Stimulated activated CD8-positive, alpha-beta memory T cell treated with anti-CD3 and anti-CD28 coated beads, Interleukin-15, amount 100 ng/mL, for 48 hours (primary cell): Measurements from ENCODE around the gene HIBADH.
"Not testable (repeated sequence)": the region's sequence is repeated elsewhere in the genome, so short reads cannot be mapped to it uniquely, and the experiment has no call there.

ENCODE experiments used
- DNase-seq, 2 donors: peaks; one replicate each; pipeline ENCODE4 v3.0.0-alpha.2; 2020; ENCODE audit warnings: low read depth in 2 of 2

Gene HIBADH

GRCh38 chr7:27680610-27681009, 17.9 kb upstream of the HIBADH start:
- no peak for DNase-seq

GRCh38 chr7:27678617-27679260, 16.1 kb upstream of the HIBADH start:
- DNase-seq = no peak

DNA sequence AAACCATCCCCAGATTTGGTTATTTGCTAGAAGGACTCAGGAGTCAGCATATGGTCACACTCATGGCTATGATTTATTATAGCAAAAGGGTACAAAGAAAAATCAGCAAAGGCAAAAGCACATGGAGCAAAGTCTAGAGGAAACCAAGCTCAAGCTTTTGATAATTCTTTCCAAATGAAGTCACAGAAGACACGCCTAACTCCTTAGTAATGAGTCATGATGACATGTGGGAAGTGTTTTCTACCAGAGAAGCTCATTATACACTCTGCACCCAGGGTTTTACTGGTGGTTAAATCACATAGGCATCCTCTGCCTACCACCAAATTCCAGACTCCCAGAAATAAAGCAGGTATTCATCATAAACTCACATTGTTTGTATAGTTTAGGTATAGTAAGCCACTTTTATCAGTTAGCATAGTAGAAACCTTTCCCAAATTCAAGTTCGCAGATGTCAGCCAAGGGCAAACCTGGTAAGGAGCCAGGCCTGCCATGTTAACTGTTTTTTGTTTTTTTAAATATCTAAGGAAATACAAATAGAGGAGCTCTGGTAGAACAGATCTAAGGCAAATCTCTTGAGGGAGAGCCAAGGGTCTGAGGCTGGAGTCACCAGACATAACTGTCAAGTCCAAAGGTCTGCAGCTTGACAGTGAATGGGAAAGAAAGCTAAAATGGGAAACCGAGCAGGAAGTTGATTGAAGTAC, 15.4 kb upstream of the HIBADH start:
- DNase-seq = no peak

DNA sequence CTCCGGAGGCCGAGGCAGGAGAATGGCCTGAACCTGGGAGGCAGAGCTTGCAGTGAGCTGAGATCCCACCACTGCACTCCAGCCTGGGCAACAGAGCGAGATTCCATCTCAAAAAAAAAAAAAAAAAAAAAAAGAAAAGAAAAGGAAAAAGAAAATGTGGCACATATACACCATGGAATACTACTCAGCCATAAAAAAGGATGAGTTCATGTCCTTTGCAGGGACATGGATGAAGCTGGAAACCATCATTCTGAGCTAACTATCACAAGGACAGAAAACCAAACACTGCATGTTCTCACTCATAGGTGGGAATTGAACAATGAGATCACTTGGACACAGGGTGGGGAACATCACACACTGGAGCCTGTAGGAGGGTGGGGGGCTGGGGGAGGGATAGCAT, 11.4 kb upstream of the HIBADH start:
- not testable (repeated sequence) for DNase-seq

DNA sequence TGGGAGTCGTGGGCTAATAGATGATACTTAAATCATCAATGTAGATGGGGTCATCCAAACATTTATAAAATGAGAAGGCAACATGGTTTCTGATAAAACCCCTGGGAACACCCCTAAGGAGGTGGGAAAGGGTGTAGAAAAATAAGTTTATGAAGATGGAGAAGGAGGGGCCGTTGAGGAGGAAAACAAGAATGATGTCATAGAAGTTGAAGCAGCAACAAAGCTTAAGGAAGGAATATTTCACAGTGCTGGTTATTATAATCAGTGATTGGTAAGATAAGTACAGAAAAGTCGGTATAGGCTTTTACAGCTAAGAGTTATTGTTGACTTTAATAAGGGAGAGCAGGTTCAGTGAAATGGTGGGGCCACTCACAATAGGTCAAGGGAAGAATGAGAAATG, 9.0 kb upstream of the HIBADH start:
- DNase-seq = no peak

- DNase-seq = no peak
Measured at GRCh38 chr7:27670676-27671075, 8.0 kb upstream of the HIBADH start.

DNA sequence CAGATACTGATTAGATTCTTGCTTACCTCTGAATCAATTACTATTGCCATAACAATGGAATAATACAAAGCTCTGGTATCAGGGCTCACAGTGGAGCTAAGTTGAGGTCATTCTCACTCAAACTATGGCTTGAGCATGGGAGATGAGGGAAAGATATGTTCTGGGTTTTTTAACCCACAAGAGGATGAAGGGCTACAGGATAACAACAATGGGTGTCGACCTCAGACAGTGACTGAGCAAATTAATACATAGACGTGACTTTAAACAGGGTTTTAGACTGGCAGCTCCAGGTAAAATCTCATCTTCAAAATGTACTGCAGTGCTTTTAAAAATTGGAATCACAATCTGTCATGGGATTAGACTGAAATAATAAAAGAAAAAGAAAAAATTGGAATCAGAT, 7.5 kb upstream of the HIBADH start:
- DNase-seq = no peak

GRCh38 chr7:27665531-27665930, 2.8 kb upstream of the HIBADH start:
- no peak for DNase-seq

GRCh38 chr7:27663989-27664331, 1.3 kb upstream of the HIBADH start:
- no peak for DNase-seq

DNA sequence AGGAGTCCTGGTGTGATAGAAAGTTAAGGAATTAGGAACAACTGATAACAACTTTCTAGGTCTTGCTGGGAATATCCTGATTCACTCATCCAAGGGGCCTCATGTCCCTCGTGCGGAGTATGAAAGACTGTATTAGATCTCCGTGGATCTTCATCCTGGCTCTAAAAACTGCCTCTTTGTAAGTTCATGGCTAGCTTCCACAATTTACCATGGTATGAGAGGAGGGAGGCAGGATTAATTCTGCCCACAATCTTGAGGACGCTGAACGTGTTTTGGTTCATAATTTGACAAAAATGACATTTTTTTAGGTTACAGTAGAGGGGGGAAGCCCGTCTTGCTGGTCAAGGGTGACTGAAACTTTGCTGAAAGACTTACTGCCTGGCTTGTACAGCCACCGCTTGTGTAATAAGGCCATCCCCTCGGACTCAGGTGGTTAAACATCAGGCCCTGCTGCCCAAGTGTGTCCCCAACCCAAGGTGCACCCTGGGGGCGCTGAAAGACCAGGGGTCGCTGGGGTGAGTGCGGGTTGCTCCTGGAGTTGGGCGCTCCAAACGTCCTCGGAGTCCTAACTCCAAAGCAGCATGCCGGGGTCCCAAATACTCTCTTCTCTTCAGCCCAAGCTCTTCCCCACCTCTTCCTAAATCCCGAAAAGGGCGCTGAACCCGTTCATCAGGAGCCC, 733 bp downstream of the HIBADH start:
- no peak for DNase-seq

DNA sequence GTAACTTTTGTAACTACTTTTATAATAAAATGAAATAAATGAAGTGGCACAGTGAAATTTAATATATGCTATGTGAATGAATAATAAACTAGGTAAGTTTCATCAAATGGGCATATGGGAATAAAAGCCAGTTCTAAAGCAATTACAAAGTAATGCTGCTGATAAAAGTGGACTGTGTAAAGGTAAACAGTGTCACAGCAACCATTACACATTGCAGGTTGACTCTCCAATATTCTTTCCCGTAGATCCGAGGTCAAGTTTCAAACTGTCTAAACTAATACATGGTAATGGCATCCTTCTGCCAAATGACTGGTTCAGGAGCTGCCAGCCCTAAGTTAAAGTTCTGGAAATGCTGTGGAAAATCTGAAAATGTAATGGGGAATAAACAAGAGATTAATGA, 6.0 kb downstream of the HIBADH start:
- DNase-seq = no peak

GRCh38 chr7:27655184-27655583, 7.5 kb downstream of the HIBADH start:
- no peak for DNase-seq

DNA sequence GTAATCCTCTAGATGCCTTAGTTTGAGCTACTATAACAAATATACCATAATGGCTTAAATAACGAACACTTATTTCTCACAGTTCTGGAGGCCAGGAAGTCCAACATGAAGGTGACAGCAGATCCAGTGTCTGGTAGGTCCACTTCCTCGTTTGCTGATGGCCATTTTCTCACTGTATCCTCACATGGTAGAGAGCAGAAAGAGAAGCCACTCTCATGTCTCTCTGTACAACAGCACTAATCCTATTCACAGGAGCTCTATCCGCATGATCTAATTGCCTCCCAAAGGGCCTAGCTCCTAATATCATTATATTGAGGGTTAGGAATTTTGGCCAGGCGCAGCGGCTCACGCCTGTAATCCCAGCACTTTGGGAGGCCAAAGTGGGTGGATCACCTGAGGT, 10.2 kb downstream of the HIBADH start:
- no peak for DNase-seq

- DNase-seq = no peak
Measured at GRCh38 chr7:27651702-27652101, 11.0 kb downstream of the HIBADH start.

DNA sequence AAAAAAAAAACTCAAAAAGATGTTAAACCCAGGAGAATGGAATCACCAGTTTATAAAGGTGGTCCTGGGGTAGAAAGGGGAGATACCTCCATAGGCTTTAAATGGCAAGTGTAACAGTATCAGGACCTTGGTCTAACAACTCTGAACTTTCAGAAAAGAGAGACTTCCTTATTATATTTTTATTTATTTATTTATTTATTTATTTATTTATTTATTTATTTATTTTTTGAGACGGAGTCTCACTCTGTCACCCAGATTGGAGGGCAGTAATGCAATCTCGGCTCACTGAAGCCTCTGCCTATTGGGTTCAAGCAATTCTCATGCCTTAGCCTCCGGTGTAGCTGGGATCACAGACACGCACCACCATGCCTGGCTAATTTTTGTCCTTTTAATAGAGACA, 12.4 kb downstream of the HIBADH start:
- no peak for DNase-seq

GRCh38 chr7:27647489-27647888, 15.2 kb downstream of the HIBADH start:
- no peak for DNase-seq

GRCh38 chr7:27647046-27647445, 15.6 kb downstream of the HIBADH start:
- no peak for DNase-seq

DNA sequence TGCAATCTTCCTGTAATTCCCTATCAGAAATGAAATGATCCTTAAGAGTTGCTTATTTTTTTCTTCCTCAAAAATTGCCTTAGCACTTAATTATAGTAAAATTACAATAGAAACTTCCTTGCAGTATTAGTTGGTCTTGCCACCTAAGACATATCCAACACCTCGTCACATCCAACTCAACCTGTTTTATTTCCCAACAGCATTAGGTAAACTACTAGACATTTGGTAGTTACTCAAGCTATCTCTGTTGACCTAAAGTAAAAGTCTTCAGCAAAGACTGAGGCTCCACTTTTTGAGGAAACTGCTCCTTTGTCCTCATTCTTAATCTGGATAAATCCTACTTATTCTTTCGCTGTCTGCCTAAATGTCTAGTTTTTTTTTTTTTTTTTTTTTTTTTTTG, 20.4 kb downstream of the HIBADH start:
- DNase-seq = no peak

GRCh38 chr7:27641581-27642230, 21.0 kb downstream of the HIBADH start:
- no peak for DNase-seq

- DNase-seq = no peak
Measured at GRCh38 chr7:27640884-27641574, 21.7 kb downstream of the HIBADH start.

GRCh38 chr7:27639851-27640250, 22.8 kb downstream of the HIBADH start:
- no peak for DNase-seq

GRCh38 chr7:27639048-27639447, 23.6 kb downstream of the HIBADH start:
- not testable (repeated sequence) for DNase-seq
